ENCODE data around the gene GRXCR2. TPM values are rescaled to one million over a fixed set of nuclear protein-coding genes. Genes with fewer than 3 reads are reported as not detected.

The GRXCR2 gene
- total and polyA plus RNA-seq, 7 donors = not detected

DNA sequence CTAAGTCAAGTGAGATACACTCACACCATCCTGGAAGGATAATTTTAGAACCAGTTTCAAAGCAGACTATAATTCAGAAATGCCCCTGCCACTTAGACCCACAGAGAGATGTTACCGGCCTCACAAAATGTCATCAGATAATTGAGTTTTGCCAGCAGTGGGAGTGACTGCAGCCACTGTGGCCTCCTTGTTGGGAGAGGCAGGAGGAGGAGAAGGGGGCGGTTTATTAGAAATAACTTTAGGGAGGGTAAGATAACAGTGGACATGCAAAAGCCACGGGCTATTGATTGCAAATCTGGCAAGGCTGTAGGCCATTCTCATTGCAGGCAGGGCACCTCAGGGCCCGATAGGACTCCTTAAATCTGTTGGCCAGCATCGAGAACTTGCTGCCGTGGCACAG lies 13.4 kb downstream of the GRXCR2 start:
- DNase-seq = no peak
- ATAC-seq = no peak
- no peak overlapping the region for H3K4me3 ChIP-seq
- 50 to 81% (median 57%) methylated on average over 6 of the region's 6 CpGs for WGBS, 3 donors
- no peak for TF ChIP-seq CTCF (IDR thresholded peaks at IDR 0.05)
- intact Hi-C loops (cut with DNase I) = no loop called here
- H3K27me3 ChIP-seq (ENCODE audit: insufficient read depth in 3 of 3, low read length in 2 of 3) = no peaks in the 10 kb centered on the region
- H3K9me3 ChIP-seq = no peaks in the 10 kb centered on the region
- H3K4me1 ChIP-seq = peaks cover 11% of the 10 kb centered on the region
- no peaks in the 10 kb centered on the region for H3K36me3 ChIP-seq (ENCODE audit: insufficient read depth in 1 of 2, low read depth in 1 of 2)
- H3K27ac ChIP-seq = no peak overlapping the region

GRCh38 chr5:145858959-145859358 lies 13.9 kb downstream of the GRXCR2 start:
- no peak for TF ChIP-seq CTCF (IDR thresholded peaks at IDR 0.05)

DNA sequence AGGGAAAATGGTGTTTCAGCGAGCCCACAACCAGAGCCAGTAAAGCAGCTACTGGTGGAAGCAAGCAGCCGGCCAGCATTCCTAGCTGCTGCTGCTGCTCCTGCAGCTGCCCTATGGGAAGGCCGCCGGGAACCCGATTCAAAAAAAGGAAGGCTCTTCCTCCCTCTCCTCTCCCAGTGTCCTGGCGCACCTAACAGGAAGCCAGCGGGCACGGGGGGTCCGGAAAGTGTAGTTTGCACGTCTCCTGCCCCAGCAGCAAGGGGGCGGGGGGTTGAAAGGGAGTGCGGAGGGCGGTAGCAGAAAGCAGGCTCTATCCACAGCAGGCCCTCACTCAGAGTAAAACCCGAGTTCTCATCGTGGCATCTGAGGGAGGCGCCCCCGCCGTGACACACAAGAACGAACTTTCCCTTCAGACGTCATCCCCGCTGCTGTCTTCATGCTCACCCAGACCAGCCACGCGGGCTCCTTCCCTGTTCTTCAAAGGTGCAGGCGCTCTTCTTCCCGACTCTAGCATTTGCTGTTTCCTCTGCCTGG lies 16.5 kb downstream of the GRXCR2 start:
- Histone ChIP-seq H3K36me3 (ENCODE audit: insufficient read depth in 1 of 2, low read depth in 1 of 2) (no peaks in the 10 kb centered on the region), H3K27me3 (ENCODE audit: insufficient read depth in 3 of 3, low read length in 2 of 3) (no peaks in the 10 kb centered on the region), H3K4me3 (peak overlapping the region; percentile 68), H3K9me3 (no peaks in the 10 kb centered on the region), H3K4me1 (peaks cover 11% of the 10 kb centered on the region), H3K27ac (peak overlapping the region; percentile 12)
- peak; percentile 56 to 90 (median 76) for ATAC-seq
- 4 to 6% (median 5%) methylated on average over 18 to 25 of the region's 25 CpGs for WGBS, 3 donors
- no peak for TF ChIP-seq CTCF (IDR thresholded peaks at IDR 0.05)
- intact Hi-C loops (cut with DNase I) = no loop called here
- peak; percentile 43 to 64 for DNase-seq

More at GRCh38 chr5:145858959-145859358, 13.9 kb downstream of the GRXCR2 start:
- H3K36me3 ChIP-seq (ENCODE audit: insufficient read depth in 1 of 2, low read depth in 1 of 2) = no peaks in the 10 kb centered on the region
- H3K27ac ChIP-seq = no peak overlapping the region
- no peaks in the 10 kb centered on the region for H3K9me3 ChIP-seq
- 85 to 89% (median 89%) methylated on average over 4 of the region's 4 CpGs for WGBS, 3 donors
- H3K27me3 ChIP-seq (ENCODE audit: insufficient read depth in 3 of 3, low read length in 2 of 3) = no peaks in the 10 kb centered on the region
- intact Hi-C loops (cut with DNase I) = no loop called here
- DNase-seq (no peak), ATAC-seq (no peak)
- no peak overlapping the region for H3K4me3 ChIP-seq
- H3K4me1 ChIP-seq = peaks cover 11% of the 10 kb centered on the region

DNA sequence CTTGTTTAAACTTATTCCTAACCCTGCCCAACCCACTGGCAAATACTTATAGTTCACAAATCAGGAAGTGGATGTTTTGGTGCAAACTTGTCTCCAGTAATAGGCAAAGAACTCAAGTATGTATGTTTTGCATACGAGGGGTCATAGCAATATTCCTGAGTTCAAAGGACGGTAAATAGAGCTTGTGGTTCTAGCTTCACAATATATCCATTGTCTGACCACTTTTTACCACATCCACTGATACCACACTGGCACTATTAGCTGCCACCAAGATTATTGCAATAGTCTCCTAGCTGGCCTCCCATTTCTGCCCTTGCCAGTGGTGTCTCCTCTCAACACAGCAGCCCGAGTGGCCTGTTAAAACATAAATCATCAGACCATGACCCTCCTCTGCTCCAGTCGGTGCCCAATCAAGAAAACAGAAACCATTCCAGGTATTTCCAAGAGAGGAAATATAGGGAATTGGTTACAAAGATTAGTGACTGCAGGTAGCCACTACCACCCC lies 17.0 kb downstream of the GRXCR2 start:
- H3K27me3 ChIP-seq (ENCODE audit: insufficient read depth in 3 of 3, low read length in 2 of 3) = no peaks in the 10 kb centered on the region
- ATAC-seq = peak; percentile 49 to 85 (median 66)
- H3K4me1 ChIP-seq = peaks cover 11% of the 10 kb centered on the region
- intact Hi-C loops (cut with DNase I) = no loop called here
- no peaks in the 10 kb centered on the region for H3K36me3 ChIP-seq (ENCODE audit: insufficient read depth in 1 of 2, low read depth in 1 of 2)
- 52 to 54% (median 53%) methylated on average over 4 of the region's 4 CpGs for WGBS, 3 donors
- peak overlapping the region; percentile 12 for H3K27ac ChIP-seq
- DNase-seq = no peak
- TF ChIP-seq CTCF (IDR thresholded peaks at IDR 0.05) = no peak
- no peaks in the 10 kb centered on the region for H3K9me3 ChIP-seq
- H3K4me3 ChIP-seq = peak overlapping the region; percentile 68
